HG02970 (cell line): Measurements from ENCODE around the gene NLGN3.

Experiments used
- ATAC-seq: cut with Tn5 transposase; IDR thresholded peaks from one replicate; pipeline ENCODE4 v1.9.1; 2021; ENCODE audit warnings: mild to moderate bottlenecking, moderate library complexity, moderate number of reproducible peaks; ENCODE audit not compliant: unreplicated experiment, low FRiP score

Gene NLGN3

GRCh38 chrX:71199252-71200008, 54.8 kb downstream of the NLGN3 start:
- no peak for ATAC-seq

GRCh38 chrX:71210816-71211215, 66.2 kb downstream of the NLGN3 start:
- no peak for ATAC-seq

- ATAC-seq, result no peak
Observed at GRCh38 chrX:71212536-71212935, 67.9 kb downstream of the NLGN3 start.

GRCh38 chrX:71214152-71214551, 69.5 kb downstream of the NLGN3 start:
- ATAC-seq, result no peak

GRCh38 chrX:71214604-71215337, 70.1 kb downstream of the NLGN3 start:
- no peak for ATAC-seq

GRCh38 chrX:71215338-71215912, 70.8 kb downstream of the NLGN3 start:
- no peak for ATAC-seq

- ATAC-seq, result no peak
Observed at GRCh38 chrX:71216485-71216884, 71.8 kb downstream of the NLGN3 start.

- ATAC-seq, result no peak
Observed at GRCh38 chrX:71217298-71217697, 72.7 kb downstream of the NLGN3 start.
